Measurements from ENCODE around the gene CCL28.
"Not testable (repeated sequence)": the region's sequence is repeated elsewhere in the genome, so short reads cannot be mapped to it uniquely, and the experiment has no call there.

CCL28 gene, protein sequence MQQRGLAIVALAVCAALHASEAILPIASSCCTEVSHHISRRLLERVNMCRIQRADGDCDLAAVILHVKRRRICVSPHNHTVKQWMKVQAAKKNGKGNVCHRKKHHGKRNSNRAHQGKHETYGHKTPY

DNA sequence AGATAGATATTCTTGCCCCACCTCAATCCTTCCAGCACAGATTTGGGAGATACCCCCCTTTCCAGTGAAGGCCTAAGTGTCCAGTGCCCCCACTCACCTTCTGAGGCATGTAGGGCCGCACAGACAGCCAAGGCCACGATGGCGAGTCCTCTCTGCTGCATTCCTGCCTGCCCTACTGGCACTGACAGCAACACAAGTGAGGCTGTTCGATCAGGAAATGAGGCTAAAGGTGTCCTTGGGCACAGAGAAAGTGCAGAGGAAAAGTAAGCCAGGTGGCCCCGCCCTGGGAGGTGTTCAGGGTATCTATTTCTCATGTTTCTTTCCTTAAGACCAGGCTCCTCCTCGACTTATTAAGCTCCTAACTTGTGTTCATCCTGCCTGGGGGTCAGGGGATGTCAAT lies at the start of gene CCL28:
Gene CCL28 (minus strand): TSS at position 236 of the 400 bp plus-strand sequence. CDS start 75 bp downstream, at position 161.
- CTCF ChIA-PET: interaction anchor here (1.0 to 2.6 kb wide), 8 partner anchors 9 to 347 kb away, joined by 3 to 10 read pairs (median 4); partner anchors contain the start of gene TMEM267
- DNase-seq (ENCODE audit: extremely low spot score): no peak
- TF ChIP-seq CTCF (IDR thresholded peaks at IDR 0.05; ENCODE audit: control extremely low read depth, extremely low read depth, low read depth, missing control alignments): no peak
- POLR2A ChIA-PET: interaction anchor here (1.0 kb wide), 1 partner anchor 15 kb away, joined by 3 read pairs; no protein-coding TSS in a partner anchor

DNA sequence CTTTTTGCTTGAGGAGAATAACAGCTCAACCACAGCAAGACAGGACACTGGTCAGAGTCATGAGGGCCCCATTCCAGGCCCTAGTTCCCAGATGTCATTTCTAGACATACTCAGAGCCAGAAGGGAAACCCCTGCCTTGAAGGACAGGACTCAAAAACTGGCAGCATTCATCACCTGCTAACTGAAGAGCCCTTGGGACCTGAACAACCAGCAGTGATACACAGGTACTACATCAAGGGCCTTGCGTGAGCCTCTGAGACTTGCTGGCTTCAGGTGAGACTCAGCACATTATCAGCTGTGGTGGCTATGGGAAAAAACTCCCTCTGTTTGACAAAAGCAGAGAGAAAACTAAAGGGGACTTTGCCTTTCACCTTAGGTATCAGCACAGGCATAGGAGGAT lies 48.9 kb upstream of the CCL28 start:
- no peak for TF ChIP-seq CTCF (IDR thresholded peaks at IDR 0.05; ENCODE audit: control extremely low read depth, extremely low read depth, low read depth, missing control alignments)
- ChIA-PET POLR2A (no interaction called here), CTCF (interaction anchor here (0.9 to 1.5 kb wide), 4 partner anchors 9 to 31 kb away, joined by 3 read pairs; no protein-coding TSS in a partner anchor)
- no peak for DNase-seq (ENCODE audit: extremely low spot score)

DNA sequence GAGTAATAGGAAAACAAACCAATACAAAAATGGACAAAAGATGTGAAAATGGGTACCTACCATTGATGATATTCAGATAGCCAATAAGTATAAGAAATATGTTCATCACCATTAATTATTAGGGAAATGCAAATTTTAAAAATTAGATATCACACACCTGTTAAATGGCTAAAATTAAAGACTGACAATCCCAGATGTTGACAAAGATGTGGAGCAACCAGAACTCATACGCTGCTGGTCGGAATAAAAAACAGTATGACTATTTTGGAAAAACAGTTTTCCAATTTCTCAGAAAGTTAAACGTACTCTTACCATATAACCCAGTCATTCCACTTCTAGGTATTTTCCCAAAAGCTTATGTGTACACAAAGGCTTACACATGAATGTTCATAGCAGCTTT lies 44.4 kb upstream of the CCL28 start:
- DNase-seq (ENCODE audit: extremely low spot score): no peak
- no peak for TF ChIP-seq CTCF (IDR thresholded peaks at IDR 0.05; ENCODE audit: control extremely low read depth, extremely low read depth, low read depth, missing control alignments)
- POLR2A ChIA-PET: no interaction called here
- CTCF ChIA-PET: interaction anchor here (1.6 kb wide), 1 partner anchor 28 kb away, joined by 5 read pairs; the partner anchor contains the start of gene TMEM267

DNA sequence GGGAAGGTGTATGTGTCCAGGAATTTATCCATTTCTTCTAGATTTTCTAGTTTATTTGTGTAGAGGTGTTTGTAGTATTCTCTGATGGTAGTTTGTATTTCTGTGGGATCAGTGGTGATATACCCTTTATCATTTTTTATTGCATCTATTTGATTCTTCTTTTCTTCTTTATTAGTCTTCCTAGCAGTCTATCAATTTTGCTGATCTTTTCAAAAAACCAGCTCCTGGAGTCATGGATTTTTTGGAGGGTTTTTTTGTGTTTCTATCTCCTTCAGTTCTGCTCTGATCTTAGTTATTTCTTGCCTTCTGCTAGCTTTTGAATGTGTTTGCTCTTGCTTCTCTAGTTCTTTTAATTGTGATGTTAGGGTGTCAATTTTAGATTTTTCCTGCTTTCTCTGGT lies 29.4 kb upstream of the CCL28 start:
- POLR2A ChIA-PET; DNase-seq (ENCODE audit: extremely low spot score); CTCF ChIA-PET: not testable (repeated sequence)

DNA sequence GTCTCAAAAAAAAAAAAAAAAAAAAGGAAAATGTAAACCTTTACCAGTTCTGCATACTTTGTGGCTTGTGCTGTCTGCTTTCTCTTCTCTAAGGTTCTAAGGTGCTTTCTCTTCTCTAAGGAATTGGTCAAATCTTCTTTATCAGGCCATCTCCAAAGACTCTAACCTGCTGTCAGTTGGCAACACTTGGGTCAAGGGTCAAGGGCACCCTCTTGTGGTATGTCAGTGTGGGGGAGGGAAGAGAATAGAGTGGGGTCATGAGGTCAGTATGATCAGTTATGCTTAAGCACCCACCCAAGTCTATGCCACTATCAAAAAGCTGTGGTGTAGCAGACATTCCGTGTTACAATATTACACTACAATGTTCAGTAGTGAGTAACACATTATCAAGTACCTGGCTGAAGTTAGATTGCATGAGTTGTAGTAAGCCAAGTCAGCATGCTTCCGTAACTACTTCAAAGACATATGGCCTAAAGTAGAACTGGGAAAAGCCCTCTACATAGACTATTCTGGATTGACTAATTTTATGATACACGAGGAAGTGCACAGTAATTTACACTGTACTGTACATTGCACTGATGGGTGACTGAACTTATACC lies 25.0 kb upstream of the CCL28 start:
- no peak for TF ChIP-seq CTCF (IDR thresholded peaks at IDR 0.05; ENCODE audit: control extremely low read depth, extremely low read depth, low read depth, missing control alignments)
- CTCF ChIA-PET: no interaction called here
- no peak for DNase-seq (ENCODE audit: extremely low spot score)
- POLR2A ChIA-PET: no interaction called here

- ChIA-PET CTCF (no interaction called here), POLR2A (no interaction called here)
- DNase-seq (ENCODE audit: extremely low spot score): no peak
- no peak for TF ChIP-seq CTCF (IDR thresholded peaks at IDR 0.05; ENCODE audit: control extremely low read depth, extremely low read depth, low read depth, missing control alignments)
These were observed 21.2 kb upstream of the CCL28 start for GRCh38 chr5:43433382-43433781.
